ENCODE measurements around the gene AQP9. TPM values are rescaled to one million over a fixed set of nuclear protein-coding genes. Genes with fewer than 3 reads are reported as not detected.
A peak's percentile ranks its signal among the peaks of the same experiment; 100 is the strongest.

Gene AQP9, protein sequence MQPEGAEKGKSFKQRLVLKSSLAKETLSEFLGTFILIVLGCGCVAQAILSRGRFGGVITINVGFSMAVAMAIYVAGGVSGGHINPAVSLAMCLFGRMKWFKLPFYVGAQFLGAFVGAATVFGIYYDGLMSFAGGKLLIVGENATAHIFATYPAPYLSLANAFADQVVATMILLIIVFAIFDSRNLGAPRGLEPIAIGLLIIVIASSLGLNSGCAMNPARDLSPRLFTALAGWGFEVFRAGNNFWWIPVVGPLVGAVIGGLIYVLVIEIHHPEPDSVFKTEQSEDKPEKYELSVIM
- total RNA-seq = 10 to 100 TPM in 1 of 9 donors, 1 to 10 TPM in 4, under 1 TPM in 4; 0.39 to 17.7 (median 1.1) TPM
- under 1 TPM; 0.11 to 0.96 TPM for polyA plus RNA-seq
- long read RNA-seq, donor 1 = 0 reads
- long read RNA-seq, donor 2, partial matches to known transcripts = 0 of 1 reads
- long read RNA-seq, donor 2, other reads (novel, unspliced or antisense) = 0 of 1 reads
- long read RNA-seq, donor 3 = 0 reads

DNA sequence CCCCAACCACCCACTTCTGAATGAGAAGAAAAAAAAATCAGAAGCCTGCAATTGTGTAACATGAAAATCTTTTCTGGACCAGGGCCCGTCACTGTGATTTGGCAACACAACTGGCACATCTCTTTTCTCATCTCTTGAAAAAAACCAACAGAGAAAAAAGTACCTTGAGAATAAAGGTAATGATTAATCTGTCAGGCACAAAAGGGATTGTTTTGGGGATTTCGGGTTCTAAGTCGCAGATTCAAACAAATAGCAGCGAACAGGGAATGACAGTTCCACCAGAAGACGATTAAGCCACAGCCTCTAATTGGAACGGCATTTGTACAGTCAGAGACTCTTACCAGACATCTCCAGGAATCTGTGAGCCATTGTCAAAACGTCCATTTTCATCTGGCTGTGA lies at the start of gene AQP9:
Gene AQP9 (plus strand): TSS at position 276 of the 400 bp plus-strand sequence. CDS start 185 bp downstream, outside the sequence.
- TF ChIP-seq, protein P1, sequence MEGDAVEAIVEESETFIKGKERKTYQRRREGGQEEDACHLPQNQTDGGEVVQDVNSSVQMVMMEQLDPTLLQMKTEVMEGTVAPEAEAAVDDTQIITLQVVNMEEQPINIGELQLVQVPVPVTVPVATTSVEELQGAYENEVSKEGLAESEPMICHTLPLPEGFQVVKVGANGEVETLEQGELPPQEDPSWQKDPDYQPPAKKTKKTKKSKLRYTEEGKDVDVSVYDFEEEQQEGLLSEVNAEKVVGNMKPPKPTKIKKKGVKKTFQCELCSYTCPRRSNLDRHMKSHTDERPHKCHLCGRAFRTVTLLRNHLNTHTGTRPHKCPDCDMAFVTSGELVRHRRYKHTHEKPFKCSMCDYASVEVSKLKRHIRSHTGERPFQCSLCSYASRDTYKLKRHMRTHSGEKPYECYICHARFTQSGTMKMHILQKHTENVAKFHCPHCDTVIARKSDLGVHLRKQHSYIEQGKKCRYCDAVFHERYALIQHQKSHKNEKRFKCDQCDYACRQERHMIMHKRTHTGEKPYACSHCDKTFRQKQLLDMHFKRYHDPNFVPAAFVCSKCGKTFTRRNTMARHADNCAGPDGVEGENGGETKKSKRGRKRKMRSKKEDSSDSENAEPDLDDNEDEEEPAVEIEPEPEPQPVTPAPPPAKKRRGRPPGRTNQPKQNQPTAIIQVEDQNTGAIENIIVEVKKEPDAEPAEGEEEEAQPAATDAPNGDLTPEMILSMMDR (IDR thresholded peaks at IDR 0.05) = no peak
- TF ChIP-seq POLR2A (IDR thresholded peaks at IDR 0.05) = no peak
- Histone ChIP-seq H3K36me3 (no peaks in the 10 kb centered on the region), H3K27ac (peak within 1 kb of the TSS in 1 of 12 donors; percentile 91), H3K4me1 (peaks cover 0 to 34% (median 0%) of the 10 kb centered on the region in 12 donors), H3K4me3 (peak within 1 kb of the TSS in 1 of 12 donors; percentile 32), H3K27me3 (no peaks in the 10 kb centered on the region), H3K9me3 (no peaks in the 10 kb centered on the region)
- no peak for ATAC-seq
- 83 to 87% (median 86%) methylated on average over 7 of the region's 7 CpGs for WGBS, 4 donors
- DNase-seq = no peak
- intact Hi-C loops (cut with DNase I) = no loop called here

DNA sequence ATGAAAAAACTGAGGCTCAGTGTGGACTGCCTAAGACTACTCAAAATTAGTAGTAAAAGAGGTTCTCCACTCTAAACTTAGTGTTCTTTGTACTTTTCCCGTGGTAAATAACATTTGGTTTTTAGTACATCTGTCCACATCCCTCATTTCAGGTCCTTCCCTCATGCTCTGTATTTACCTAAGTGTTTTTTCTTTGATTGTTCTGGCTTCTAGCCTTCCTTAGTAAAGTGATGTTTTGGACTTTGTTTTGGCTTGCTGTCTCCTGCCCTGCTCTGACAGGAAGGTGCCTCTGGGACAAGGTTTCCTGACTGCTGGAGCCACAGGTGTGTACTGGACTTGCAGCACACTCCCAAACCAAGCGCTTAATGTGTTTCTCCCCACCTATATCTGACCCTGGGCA lies 42.8 kb upstream of the AQP9 start:
- H3K36me3 ChIP-seq = no peaks in the 10 kb centered on the region
- 76 to 83% (median 79%) methylated on average over 2 of the region's 2 CpGs for WGBS, 4 donors
- no peaks in the 10 kb centered on the region for H3K4me1 ChIP-seq
- H3K9me3 ChIP-seq = peaks cover 0 to 17% (median 0%) of the 10 kb centered on the region in 12 donors
- H3K27ac ChIP-seq = no peak overlapping the region
- no peak overlapping the region for H3K4me3 ChIP-seq
- DNase-seq (no peak), ATAC-seq (no peak)
- H3K27me3 ChIP-seq = peaks cover 0 to 3% (median 0%) of the 10 kb centered on the region in 9 donors
- TF ChIP-seq, protein P1 (IDR thresholded peaks at IDR 0.05) = no peak
- TF ChIP-seq POLR2A (IDR thresholded peaks at IDR 0.05) = no peak
- intact Hi-C loops (cut with DNase I) = no loop called here

DNA sequence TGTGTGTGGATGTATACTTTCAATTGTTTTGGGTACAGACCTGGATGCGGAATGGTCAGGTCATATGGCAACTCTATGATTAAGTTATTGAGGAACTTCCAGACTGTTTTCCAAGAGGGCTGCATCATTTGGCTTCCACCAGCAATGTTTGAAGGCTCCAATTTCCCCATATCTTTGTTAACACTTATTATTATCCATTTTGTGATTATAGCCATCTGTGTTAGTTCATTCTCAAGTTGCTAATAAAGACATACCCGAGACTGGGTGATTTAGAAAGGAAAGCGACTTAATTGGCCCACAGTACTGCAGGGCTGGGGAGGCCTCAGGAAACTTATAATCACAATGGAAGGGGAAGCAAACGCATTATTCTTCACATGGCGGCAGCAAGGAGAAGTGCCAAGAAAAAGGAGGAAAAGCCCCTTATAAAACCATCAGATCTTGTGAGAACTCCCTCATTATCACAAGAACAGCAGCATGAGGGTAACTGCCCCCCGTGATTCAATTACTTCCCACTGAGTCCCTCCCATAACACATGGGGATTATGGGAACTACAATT lies 41.6 kb upstream of the AQP9 start:
- WGBS, 4 donors = 74 to 83% (median 78%) methylated on average over 6 of the region's 6 CpGs
- Histone ChIP-seq H3K9me3 (peaks cover 0 to 17% (median 0%) of the 10 kb centered on the region in 12 donors), H3K27me3 (peaks cover 0 to 9% (median 0%) of the 10 kb centered on the region in 9 donors), H3K4me1 (no peaks in the 10 kb centered on the region), H3K4me3 (no peak overlapping the region), H3K36me3 (no peaks in the 10 kb centered on the region), H3K27ac (no peak overlapping the region)
- TF ChIP-seq, protein P1 (IDR thresholded peaks at IDR 0.05) = no peak
- TF ChIP-seq POLR2A (IDR thresholded peaks at IDR 0.05) = no peak
- ATAC-seq = no peak
- no peak for DNase-seq
- intact Hi-C loops (cut with DNase I) = no loop called here

DNA sequence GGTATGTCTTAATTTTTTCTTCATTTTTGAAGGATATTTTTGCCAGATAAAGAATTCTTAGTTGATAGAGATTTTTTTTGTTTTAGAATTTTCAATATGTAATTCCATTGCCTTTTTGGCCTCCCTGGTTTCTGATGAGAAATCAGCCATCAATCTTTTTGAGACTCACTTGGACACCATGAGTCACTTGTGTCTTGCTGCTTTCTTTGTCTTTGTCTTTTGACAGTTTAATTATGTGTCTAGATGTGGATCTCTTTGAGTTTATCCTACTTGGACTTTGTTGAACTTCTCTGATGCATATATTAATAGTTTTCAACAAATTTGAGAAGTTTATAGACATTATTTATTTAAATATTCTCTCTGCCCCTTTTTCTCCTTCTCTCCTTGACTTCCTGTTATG lies 34.7 kb upstream of the AQP9 start:
- no peak overlapping the region for H3K27ac ChIP-seq
- no peaks in the 10 kb centered on the region for H3K9me3 ChIP-seq
- DNase-seq = no peak
- H3K36me3 ChIP-seq = no peaks in the 10 kb centered on the region
- TF ChIP-seq, protein P1 (IDR thresholded peaks at IDR 0.05) = no peak
- TF ChIP-seq POLR2A (IDR thresholded peaks at IDR 0.05) = no peak
- ATAC-seq = no peak
- no peaks in the 10 kb centered on the region for H3K4me1 ChIP-seq
- intact Hi-C loops (cut with DNase I) = no loop called here
- no peak overlapping the region for H3K4me3 ChIP-seq
- peaks cover 0 to 20% (median 0%) of the 10 kb centered on the region in 9 donors for H3K27me3 ChIP-seq
